Gastroesophageal sphincter (tissue), 4 donors: ENCODE measurements around the gene RECK. TPM values are rescaled to one million over a fixed set of nuclear protein-coding genes. Genes with fewer than 3 reads are reported as not detected.

ENCODE experiments used
- ATAC-seq: fragments of 150-250 bp; one replicate; pipeline ENCODE4 v1.9.1; 2016; ENCODE audit warnings: mild to moderate bottlenecking, moderate library complexity
- H3K27ac ChIP-seq, 4 donors: fragments of 200-600 bp; sonication (generic) in 3 of 4; 1 replicate in 3 of 4; 2 replicates in 1 of 4; pipeline ENCODE4 v1.5.1; 2016 to 2019
- H3K27me3 ChIP-seq: fragments of 200-600 bp; sonication (generic); one replicate; pipeline ENCODE4 v1.5.1; 2019
- H3K36me3 ChIP-seq, 2 donors: fragments of 200-600 bp; sonication (generic); one replicate each; pipeline ENCODE4 v1.5.1; 2019; ENCODE audit warnings: control low read depth in 1 of 2
- H3K4me1 ChIP-seq, 3 donors: fragments of 200-600 bp; sonication (generic); 1 replicate in 2 of 3; 2 replicates in 1 of 3; pipeline ENCODE4 v1.5.1; 2016 to 2019; ENCODE audit warnings: control low read depth in 2 of 3
- H3K4me3 ChIP-seq, 2 donors: fragments of 200-600 bp; sonication (generic); one replicate each; pipeline ENCODE4 v1.5.1; 2019; ENCODE audit warnings: mild to moderate bottlenecking in 1 of 2, moderate library complexity in 1 of 2
- H3K9me3 ChIP-seq, 3 donors: fragments of 200-600 bp; sonication (generic); one replicate each; pipeline ENCODE4 v1.5.1; 2017 to 2019; ENCODE audit warnings: control low read depth in 2 of 3
- EP300 ChIP-seq: sonication (generic); formaldehyde crosslinking; IDR thresholded peaks from one replicate; pipeline ENCODE4 v1.6.1; 2017; ENCODE audit warnings: antibody characterized with exemption, mild to moderate bottlenecking
- POLR2A ChIP-seq, 2 donors: fragments of 450-650 bp; IDR thresholded peaks; one replicate each; pipeline ENCODE4 v1.6.1; 2017; ENCODE audit warnings: antibody characterized with exemption in 2 of 2, mild to moderate bottlenecking in 2 of 2, moderate library complexity in 1 of 2
- POLR2AphosphoS5 ChIP-seq: sonication (generic); formaldehyde crosslinking; IDR thresholded peaks from one replicate; pipeline ENCODE4 v1.6.1; 2017; ENCODE audit warnings: antibody characterized with exemption
- WGBS, 2 donors: methylation state at CpG; one replicate each; pipeline ENCODE4 v1.1.5; 2018; ENCODE audit warnings: low coverage in 1 of 2; 5-methylcytosine and 5-hydroxymethylcytosine counted together
- total RNA-seq, 4 donors: library from RNA; depleted of rRNA; stranded (reverse); fragments of >200 nt; gene quantifications; one replicate each; pipeline ENCODE4 v1.1.0, GENCODE V29; 2016
- TF ChIP-seq, protein P1 (sequence below), 4 experiments: fragments of 200-600 bp in 2 of 4; fragments of 450-650 bp in 2 of 4; sonication (generic) in 1 of 4; IDR thresholded peaks; one replicate each; pipeline ENCODE4 v1.5.1; 2017 to 2019; ENCODE audit warnings: antibody characterized with exemption in 4 of 4, mild to moderate bottlenecking in 2 of 4, moderate library complexity in 2 of 4

The RECK gene
- total RNA-seq, 4 donors from 2014 or later: 12.6 to 29.5 (median 18.6) TPM

- Histone ChIP-seq H3K9me3 (no peaks in the 10 kb centered on the region), H3K4me1 (no peaks in the 10 kb centered on the region), H3K4me3 (no peak overlapping the region), H3K36me3 (peaks cover 0 to 68% of the 10 kb centered on the region in 2 donors), H3K27ac (no peak overlapping the region), H3K27me3 (no peaks in the 10 kb centered on the region)
- WGBS, 2 donors: 80 to 92% methylated on average over 2 of the region's 2 CpGs
- no peak for TF ChIP-seq EP300
- TF ChIP-seq POLR2A (IDR thresholded peaks at IDR 0.05): no peak
- no peak for TF ChIP-seq POLR2AphosphoS5
- TF ChIP-seq, protein P1, sequence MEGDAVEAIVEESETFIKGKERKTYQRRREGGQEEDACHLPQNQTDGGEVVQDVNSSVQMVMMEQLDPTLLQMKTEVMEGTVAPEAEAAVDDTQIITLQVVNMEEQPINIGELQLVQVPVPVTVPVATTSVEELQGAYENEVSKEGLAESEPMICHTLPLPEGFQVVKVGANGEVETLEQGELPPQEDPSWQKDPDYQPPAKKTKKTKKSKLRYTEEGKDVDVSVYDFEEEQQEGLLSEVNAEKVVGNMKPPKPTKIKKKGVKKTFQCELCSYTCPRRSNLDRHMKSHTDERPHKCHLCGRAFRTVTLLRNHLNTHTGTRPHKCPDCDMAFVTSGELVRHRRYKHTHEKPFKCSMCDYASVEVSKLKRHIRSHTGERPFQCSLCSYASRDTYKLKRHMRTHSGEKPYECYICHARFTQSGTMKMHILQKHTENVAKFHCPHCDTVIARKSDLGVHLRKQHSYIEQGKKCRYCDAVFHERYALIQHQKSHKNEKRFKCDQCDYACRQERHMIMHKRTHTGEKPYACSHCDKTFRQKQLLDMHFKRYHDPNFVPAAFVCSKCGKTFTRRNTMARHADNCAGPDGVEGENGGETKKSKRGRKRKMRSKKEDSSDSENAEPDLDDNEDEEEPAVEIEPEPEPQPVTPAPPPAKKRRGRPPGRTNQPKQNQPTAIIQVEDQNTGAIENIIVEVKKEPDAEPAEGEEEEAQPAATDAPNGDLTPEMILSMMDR (IDR thresholded peaks at IDR 0.05): no peak
- ATAC-seq: no peak
Measured at GRCh38 chr9:36118201-36118600, 81.5 kb downstream of the RECK start.

GRCh38 chr9:36118706-36119105 lies 82.0 kb downstream of the RECK start:
- no peak overlapping the region for H3K4me3 ChIP-seq
- no peaks in the 10 kb centered on the region for H3K9me3 ChIP-seq
- 60 to 67% methylated on average over 1 of the region's 15 CpGs for WGBS, 2 donors
- no peak for TF ChIP-seq EP300
- TF ChIP-seq, protein P1 (IDR thresholded peaks at IDR 0.05): no peak
- no peak for TF ChIP-seq POLR2AphosphoS5
- no peak for TF ChIP-seq POLR2A (IDR thresholded peaks at IDR 0.05)
- ATAC-seq: no peak
- peaks cover 0 to 72% of the 10 kb centered on the region in 2 donors for H3K36me3 ChIP-seq
- no peak overlapping the region for H3K27ac ChIP-seq
- H3K27me3 ChIP-seq: no peaks in the 10 kb centered on the region
- no peaks in the 10 kb centered on the region for H3K4me1 ChIP-seq

- H3K36me3 ChIP-seq: peaks cover 0 to 76% of the 10 kb centered on the region in 2 donors
- TF ChIP-seq POLR2AphosphoS5 (no peak), EP300 (no peak), POLR2A (IDR thresholded peaks at IDR 0.05) (no peak)
- TF ChIP-seq, protein P1 (IDR thresholded peaks at IDR 0.05): no peak
- 75 to 80% methylated on average over 7 of the region's 7 CpGs for WGBS, 2 donors
Measured at GRCh38 chr9:36119476-36119875, 82.8 kb downstream of the RECK start.

GRCh38 chr9:36120705-36121104 lies 84.0 kb downstream of the RECK start:
- no peak overlapping the region for H3K4me3 ChIP-seq
- peaks cover 0 to 79% of the 10 kb centered on the region in 2 donors for H3K36me3 ChIP-seq
- H3K4me1 ChIP-seq: no peaks in the 10 kb centered on the region
- no peaks in the 10 kb centered on the region for H3K9me3 ChIP-seq
- H3K27me3 ChIP-seq: no peaks in the 10 kb centered on the region
- no peak for ATAC-seq
- TF ChIP-seq POLR2AphosphoS5 (no peak), POLR2A (IDR thresholded peaks at IDR 0.05) (no peak), EP300 (no peak)
- TF ChIP-seq, protein P1 (IDR thresholded peaks at IDR 0.05): no peak
- 67 to 100% methylated on average over 1 to 4 of the region's 4 CpGs for WGBS, 2 donors
- no peak overlapping the region for H3K27ac ChIP-seq

More at GRCh38 chr9:36119476-36119875, 82.8 kb downstream of the RECK start:
- Histone ChIP-seq H3K27me3 (no peaks in the 10 kb centered on the region), H3K4me3 (no peak overlapping the region), H3K9me3 (no peaks in the 10 kb centered on the region), H3K27ac (no peak overlapping the region), H3K4me1 (no peaks in the 10 kb centered on the region)
- no peak for ATAC-seq

GRCh38 chr9:36121971-36122370 lies 85.3 kb downstream of the RECK start:
- H3K4me1 ChIP-seq: no peaks in the 10 kb centered on the region
- no peaks in the 10 kb centered on the region for H3K9me3 ChIP-seq
- no peak for ATAC-seq
- peaks cover 0 to 74% of the 10 kb centered on the region in 2 donors for H3K36me3 ChIP-seq
- H3K27ac ChIP-seq: no peak overlapping the region
- TF ChIP-seq POLR2AphosphoS5 (no peak), POLR2A (IDR thresholded peaks at IDR 0.05) (no peak), EP300 (no peak)
- TF ChIP-seq, protein P1 (IDR thresholded peaks at IDR 0.05): no peak
- H3K4me3 ChIP-seq: no peak overlapping the region
- WGBS, 2 donors: 95 to 96% methylated on average over 5 to 7 of the region's 7 CpGs
- H3K27me3 ChIP-seq: no peaks in the 10 kb centered on the region
